ENCODE results near the gene THSD7A. TPM values are rescaled to one million over a fixed set of nuclear protein-coding genes. Genes with fewer than 3 reads are reported as not detected.

The THSD7A gene
- total and polyA plus RNA-seq, 10 of the 15 experiments (the other 5 are each of a cell fraction or from before 2014, with no cell fraction given), result 0.03 to 0.09 (median 0.03) TPM; not detected in 7

- intact Hi-C loops (cut with micrococcal nuclease; ENCODE audit: unreplicated experiment), result no loop called here
- FAIRE-seq, result no peak
- BruUV-seq (replicated peaks), result no TSS peak
Observed at GRCh38 chr7:11584406-11585031, 247.5 kb downstream of the THSD7A start.

GRCh38 chr7:11579141-11579540 lies 252.9 kb downstream of the THSD7A start:
- no peaks in the 10 kb centered on the region for H3K36me3 ChIP-seq (ENCODE audit: control insufficient read depth in 2 of 2, insufficient read depth in 2 of 2, low read length in 1 of 2)
- H3K9ac ChIP-seq (ENCODE audit: control insufficient read depth, insufficient read depth, low read length), result no peak overlapping the region
- ChIA-PET POLR2A (no interaction called here), RAD21 (ENCODE audit: unreplicated experiment) (no interaction called here), SMC1A (ENCODE audit: uncharacterized antibody, unreplicated experiment) (no interaction called here), CTCF (no interaction called here)
- BruUV-seq (replicated peaks), result no TSS peak
- no peak overlapping the region for H3K27ac ChIP-seq (ENCODE audit: control insufficient read depth, insufficient read depth)
- DNase-seq (ENCODE audit: low read depth, low spot score) (no peak), ATAC-seq (no peak), FAIRE-seq (no peak)
- WGBS (ENCODE audit: insufficient coverage, insufficient replicate concordance, low lambda C conversion rate, missing lambda C conversion rate), result 43% methylated on average over 4 of the region's 4 CpGs
- no peaks in the 10 kb centered on the region for H4K20me1 ChIP-seq (ENCODE audit: control insufficient read depth, insufficient read depth)
- intact Hi-C loops (cut with micrococcal nuclease; ENCODE audit: unreplicated experiment) (no loop called here), in situ Hi-C loops (cut with MboI) (no loop called here)
- H3K27me3 ChIP-seq (replicated peaks in 1 of 2; ENCODE audit: control insufficient read depth in 2 of 2, insufficient read depth in 2 of 2, low read length in 1 of 2), result no peaks in the 10 kb centered on the region; a peak in 1 of 4 replicates
- no peak overlapping the region for H2AFZ ChIP-seq (ENCODE audit: control insufficient read depth, low read depth, low read length)
- no peaks in the 10 kb centered on the region for H3K79me2 ChIP-seq (ENCODE audit: control insufficient read depth, insufficient read depth, low read length)
- H3K9me3 ChIP-seq (replicated peaks; ENCODE audit: control insufficient read depth, insufficient read depth, low read length), result no peaks in the 10 kb centered on the region
- no peaks in the 10 kb centered on the region for H3K4me1 ChIP-seq (ENCODE audit: control insufficient read depth, insufficient read depth, low read length)
- H3K4me2 ChIP-seq (ENCODE audit: control insufficient read depth, insufficient read depth), result no peak overlapping the region
- H3K4me3 ChIP-seq, result no peak overlapping the region
- TF ChIP-seq ASH2L (IDR thresholded peaks at IDR 0.05; ENCODE audit: borderline replicate concordance, low read depth) (no peak), CTCF (IDR thresholded peaks at IDR 0.05 in 2 of 3, conservative IDR thresholded peaks at IDR 0.05 in 1 of 3; ENCODE audit: control insufficient read depth in 2 of 3, extremely low read depth in 1 of 3, insufficient read depth in 1 of 3, low read depth in 3 of 3, low read length in 3 of 3) (no peak), JUNB (IDR thresholded peaks at IDR 0.05) (no peak), RUNX3 (IDR thresholded peaks at IDR 0.05; ENCODE audit: low read length) (no peak), HCFC1 (IDR thresholded peaks at IDR 0.05; ENCODE audit: low read length) (no peak), RELA (IDR thresholded peaks at IDR 0.05; ENCODE audit: borderline replicate concordance, partially characterized antibody) (no peak)
- TF ChIP-seq, protein P1, sequence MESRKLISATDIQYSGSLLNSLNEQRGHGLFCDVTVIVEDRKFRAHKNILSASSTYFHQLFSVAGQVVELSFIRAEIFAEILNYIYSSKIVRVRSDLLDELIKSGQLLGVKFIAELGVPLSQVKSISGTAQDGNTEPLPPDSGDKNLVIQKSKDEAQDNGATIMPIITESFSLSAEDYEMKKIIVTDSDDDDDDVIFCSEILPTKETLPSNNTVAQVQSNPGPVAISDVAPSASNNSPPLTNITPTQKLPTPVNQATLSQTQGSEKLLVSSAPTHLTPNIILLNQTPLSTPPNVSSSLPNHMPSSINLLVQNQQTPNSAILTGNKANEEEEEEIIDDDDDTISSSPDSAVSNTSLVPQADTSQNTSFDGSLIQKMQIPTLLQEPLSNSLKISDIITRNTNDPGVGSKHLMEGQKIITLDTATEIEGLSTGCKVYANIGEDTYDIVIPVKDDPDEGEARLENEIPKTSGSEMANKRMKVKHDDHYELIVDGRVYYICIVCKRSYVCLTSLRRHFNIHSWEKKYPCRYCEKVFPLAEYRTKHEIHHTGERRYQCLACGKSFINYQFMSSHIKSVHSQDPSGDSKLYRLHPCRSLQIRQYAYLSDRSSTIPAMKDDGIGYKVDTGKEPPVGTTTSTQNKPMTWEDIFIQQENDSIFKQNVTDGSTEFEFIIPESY (IDR thresholded peaks at IDR 0.05), result no peak
- TF ChIP-seq, protein P2, sequence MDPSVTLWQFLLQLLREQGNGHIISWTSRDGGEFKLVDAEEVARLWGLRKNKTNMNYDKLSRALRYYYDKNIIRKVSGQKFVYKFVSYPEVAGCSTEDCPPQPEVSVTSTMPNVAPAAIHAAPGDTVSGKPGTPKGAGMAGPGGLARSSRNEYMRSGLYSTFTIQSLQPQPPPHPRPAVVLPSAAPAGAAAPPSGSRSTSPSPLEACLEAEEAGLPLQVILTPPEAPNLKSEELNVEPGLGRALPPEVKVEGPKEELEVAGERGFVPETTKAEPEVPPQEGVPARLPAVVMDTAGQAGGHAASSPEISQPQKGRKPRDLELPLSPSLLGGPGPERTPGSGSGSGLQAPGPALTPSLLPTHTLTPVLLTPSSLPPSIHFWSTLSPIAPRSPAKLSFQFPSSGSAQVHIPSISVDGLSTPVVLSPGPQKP (IDR thresholded peaks at IDR 0.05; ENCODE audit: low read depth, low read length), result no peak

More at GRCh38 chr7:11584406-11585031, 247.5 kb downstream of the THSD7A start:
- Histone ChIP-seq H3K79me2 (ENCODE audit: control insufficient read depth, insufficient read depth, low read length) (no peaks in the 10 kb centered on the region), H3K27ac (ENCODE audit: control insufficient read depth, insufficient read depth) (no peak overlapping the region), H2AFZ (ENCODE audit: control insufficient read depth, low read depth, low read length) (no peak overlapping the region), H3K4me1 (ENCODE audit: control insufficient read depth, insufficient read depth, low read length) (no peaks in the 10 kb centered on the region), H3K9me3 (replicated peaks; ENCODE audit: control insufficient read depth, insufficient read depth, low read length) (no peaks in the 10 kb centered on the region), H3K36me3 (ENCODE audit: control insufficient read depth in 2 of 2, insufficient read depth in 2 of 2, low read length in 1 of 2) (no peaks in the 10 kb centered on the region), H4K20me1 (ENCODE audit: control insufficient read depth, insufficient read depth) (no peaks in the 10 kb centered on the region), H3K9ac (ENCODE audit: control insufficient read depth, insufficient read depth, low read length) (no peak overlapping the region), H3K4me2 (ENCODE audit: control insufficient read depth, insufficient read depth) (no peak overlapping the region), H3K27me3 (replicated peaks in 1 of 2; ENCODE audit: control insufficient read depth in 2 of 2, insufficient read depth in 2 of 2, low read length in 1 of 2) (no peaks in the 10 kb centered on the region), H3K4me3 (no peak overlapping the region)
- ChIA-PET CTCF (interaction anchor here (1.3 kb wide), 1 partner anchor 11 kb away, joined by 3 read pairs; no protein-coding TSS in a partner anchor), POLR2A (no interaction called here), RAD21 (ENCODE audit: unreplicated experiment) (no interaction called here), SMC1A (ENCODE audit: uncharacterized antibody, unreplicated experiment) (no interaction called here)
- in situ Hi-C loops (cut with MboI), result no loop called here
- no peak for ATAC-seq
- TF ChIP-seq, protein P2 (IDR thresholded peaks at IDR 0.05; ENCODE audit: low read depth, low read length), result no peak
- no peak for TF ChIP-seq CHD1 (IDR thresholded peaks at IDR 0.05; ENCODE audit: low read depth, low read length)
- no peak for TF ChIP-seq CEBPB (IDR thresholded peaks at IDR 0.05; ENCODE audit: borderline replicate concordance in 1 of 2, low read depth in 2 of 2, low read length in 2 of 2)
- TF ChIP-seq MEF2B (IDR thresholded peaks at IDR 0.05; ENCODE audit: partially characterized antibody, poor library complexity, severe bottlenecking), result peak; percentile 29
- WGBS (ENCODE audit: insufficient coverage, insufficient replicate concordance, low lambda C conversion rate, missing lambda C conversion rate), result 0% methylated on average over 2 of the region's 2 CpGs
- DNase-seq (ENCODE audit: low read depth, low spot score), result no peak
